LoVo (cell line): Measurements from ENCODE around the gene CUBN.
"Not testable (repeated sequence)": the region's sequence is repeated elsewhere in the genome, so short reads cannot be mapped to it uniquely, and the experiment has no call there.

Source experiments
- DNase-seq: peaks from one replicate; pipeline ENCODE4 v3.0.0-alpha.2; 2016; ENCODE audit warnings: low spot score

The CUBN gene

GRCh38 chr10:17037910-17038309 lies 91.7 kb downstream of the CUBN start:
- DNase-seq = no peak

GRCh38 chr10:17035446-17035845 lies 94.2 kb downstream of the CUBN start:
- no peak for DNase-seq

DNA sequence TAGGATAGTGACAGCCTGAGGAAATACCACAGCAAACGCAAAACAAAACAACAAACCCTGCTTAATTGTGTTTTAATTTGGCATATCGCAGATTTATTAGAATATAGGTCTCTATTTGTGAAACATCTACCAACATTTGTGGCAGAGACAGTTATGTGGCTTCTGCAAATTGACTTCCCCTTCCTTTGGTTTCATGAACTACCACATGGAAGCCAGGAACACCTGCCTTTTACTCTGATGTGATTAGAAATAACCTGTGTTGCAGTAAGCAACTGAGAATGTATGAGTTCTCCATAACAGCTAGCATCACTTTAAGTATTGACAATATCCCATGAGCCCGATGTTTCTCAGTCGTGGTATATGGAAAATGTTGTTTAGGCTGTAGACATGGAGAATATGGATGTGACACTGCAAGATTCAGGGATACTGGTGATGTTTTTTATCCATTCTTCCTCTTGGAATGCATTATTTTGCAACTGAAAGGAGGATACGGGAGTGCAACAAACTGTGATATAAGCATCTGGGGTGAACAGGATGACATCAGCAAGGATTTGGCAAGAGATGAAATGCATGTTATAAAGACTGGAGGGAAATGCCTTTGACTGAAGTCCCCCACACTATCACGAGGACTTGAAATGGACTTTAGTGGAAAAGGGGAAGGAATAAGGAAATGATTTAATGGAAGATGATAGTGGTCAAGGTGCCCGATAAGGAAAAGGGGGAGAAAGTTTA lies 95.9 kb downstream of the CUBN start:
- DNase-seq = no peak

DNA sequence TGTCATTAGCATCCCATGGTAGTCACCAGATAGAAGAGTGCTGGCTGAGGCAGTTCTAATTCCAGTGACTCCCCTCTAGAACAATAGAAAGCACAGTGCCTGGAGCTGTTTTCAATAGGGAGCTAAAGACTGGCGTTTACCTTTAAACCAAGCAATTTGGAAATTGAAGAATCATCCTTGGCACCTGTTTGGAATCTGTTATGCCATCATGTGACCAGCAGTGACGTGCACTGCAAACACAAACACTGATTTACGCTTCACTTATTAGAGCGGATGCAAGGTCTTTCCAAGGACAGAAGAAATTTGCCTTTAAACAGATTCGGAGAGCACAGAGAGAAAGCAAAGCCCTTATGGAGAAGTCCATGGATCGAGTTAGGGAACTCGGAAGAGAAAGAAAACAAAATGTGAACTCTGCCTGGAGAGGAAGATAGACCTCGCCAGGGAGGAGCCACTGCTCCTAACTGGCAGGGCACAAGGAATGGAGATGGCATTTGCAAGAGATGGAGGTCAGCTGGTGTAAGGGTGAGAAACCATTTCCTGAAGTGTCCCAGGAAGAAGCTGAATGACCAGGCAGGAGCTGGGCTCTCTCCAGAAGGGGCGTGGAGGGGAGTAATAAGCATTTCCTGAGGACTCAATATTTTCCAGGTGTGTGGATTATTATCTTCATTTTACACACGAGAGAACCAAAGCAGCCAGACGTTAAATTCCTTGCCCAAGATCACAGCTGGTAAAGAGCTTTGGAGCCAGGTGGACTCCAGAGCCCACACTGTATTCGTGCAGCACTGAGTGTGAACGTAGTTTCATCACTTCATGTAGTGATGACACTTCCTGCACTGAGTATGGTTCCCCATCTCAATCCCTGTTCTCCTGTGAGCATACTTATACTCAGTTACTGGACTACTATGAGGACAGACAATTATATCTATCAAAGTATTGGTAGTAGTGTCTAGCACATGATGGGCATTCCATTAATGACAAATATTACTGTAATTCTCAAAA lies 97.7 kb downstream of the CUBN start:
- DNase-seq = no peak

GRCh38 chr10:17029581-17030271 lies 99.9 kb downstream of the CUBN start:
- DNase-seq = peak; percentile 59

- DNase-seq = no peak
These were observed 100.4 kb downstream of the CUBN start for GRCh38 chr10:17029239-17029580.

GRCh38 chr10:17028798-17029197 lies 100.8 kb downstream of the CUBN start:
- no peak for DNase-seq

- no peak for DNase-seq
These were observed 102.7 kb downstream of the CUBN start for GRCh38 chr10:17026686-17027485.

DNA sequence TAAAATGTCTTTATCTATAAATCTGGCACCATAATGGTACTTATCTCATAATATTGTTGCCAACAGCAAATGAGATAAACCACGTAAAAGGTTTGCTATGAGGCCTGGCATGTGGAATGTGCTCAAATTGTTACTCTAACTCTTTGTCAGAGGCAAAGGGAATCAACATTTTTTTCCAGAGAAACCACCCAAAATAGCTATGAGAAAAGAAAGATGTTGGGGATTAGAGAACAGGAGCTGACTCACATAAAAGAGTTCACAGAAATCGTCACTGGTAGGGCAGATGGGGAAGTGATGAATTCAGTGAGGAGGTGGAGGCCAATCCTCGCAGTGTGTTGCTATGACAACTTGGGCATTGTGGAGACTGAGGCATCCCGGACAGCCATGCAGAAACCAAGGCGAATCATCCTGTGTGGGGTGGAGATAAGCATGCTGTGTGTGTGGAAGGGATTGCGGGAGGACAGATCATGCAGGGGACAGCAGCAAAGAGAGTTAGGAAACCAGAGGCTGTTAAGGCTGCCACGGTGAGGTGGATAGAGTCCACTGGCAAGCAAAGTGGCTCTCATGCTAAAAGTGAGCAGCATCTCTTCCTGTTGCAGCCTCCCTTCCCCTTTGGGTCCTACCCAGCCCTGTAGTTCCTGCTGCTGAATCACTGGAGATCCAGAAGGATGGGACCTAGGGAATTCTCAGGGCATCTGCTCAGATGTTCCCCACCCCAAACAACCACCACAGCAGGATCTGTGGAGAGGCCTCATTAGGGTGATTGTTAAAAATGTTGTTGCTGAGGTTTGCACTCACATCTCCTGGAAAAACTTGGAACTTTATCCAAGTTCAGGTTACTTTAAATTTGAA lies 103.9 kb downstream of the CUBN start:
- DNase-seq = no peak

GRCh38 chr10:17024461-17024860 lies 105.2 kb downstream of the CUBN start:
- no peak for DNase-seq

DNA sequence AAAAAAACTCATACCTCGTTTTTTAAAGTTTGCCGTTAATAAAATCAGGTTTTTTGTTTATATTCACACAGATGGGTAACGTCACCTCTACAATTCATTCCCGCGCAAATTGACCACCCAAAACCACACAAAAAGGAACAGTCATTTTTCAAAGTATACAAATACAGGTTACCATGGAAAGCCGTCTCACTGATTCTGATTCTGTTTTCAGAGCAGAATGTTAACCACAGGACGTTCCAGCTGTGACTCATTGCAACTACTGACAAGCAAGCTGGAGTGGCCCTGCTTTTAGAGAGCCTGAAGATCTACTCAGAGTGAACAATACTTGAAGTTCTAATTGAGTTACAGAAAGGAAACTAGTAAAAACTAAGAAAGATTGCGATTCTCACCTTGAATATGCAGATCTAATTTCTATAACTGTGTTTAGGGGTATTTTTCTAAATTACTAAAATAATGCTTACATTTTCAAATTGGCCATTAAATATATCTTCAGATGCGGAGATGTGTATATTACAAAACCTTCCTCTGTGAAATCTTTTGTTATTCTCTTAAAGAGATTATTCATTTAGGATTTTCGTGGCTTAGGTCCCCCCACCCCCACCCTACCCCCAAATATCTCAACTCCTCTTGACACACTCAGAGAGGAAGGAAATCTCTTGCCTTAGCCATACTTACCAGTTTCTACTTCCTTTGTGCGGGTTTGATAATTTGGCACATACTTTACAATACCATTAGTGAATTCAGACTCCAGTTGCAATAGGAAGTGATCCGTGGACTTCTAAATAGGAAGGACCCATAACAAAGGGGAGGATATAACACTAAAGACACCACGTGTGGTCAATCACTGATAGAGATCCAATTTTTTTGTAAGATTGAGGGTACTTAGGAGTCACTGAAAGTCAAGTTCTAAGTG lies 106.0 kb downstream of the CUBN start:
- DNase-seq = peak; percentile 32

- DNase-seq = no peak
These were observed 106.7 kb downstream of the CUBN start for GRCh38 chr10:17022896-17023295.

DNA sequence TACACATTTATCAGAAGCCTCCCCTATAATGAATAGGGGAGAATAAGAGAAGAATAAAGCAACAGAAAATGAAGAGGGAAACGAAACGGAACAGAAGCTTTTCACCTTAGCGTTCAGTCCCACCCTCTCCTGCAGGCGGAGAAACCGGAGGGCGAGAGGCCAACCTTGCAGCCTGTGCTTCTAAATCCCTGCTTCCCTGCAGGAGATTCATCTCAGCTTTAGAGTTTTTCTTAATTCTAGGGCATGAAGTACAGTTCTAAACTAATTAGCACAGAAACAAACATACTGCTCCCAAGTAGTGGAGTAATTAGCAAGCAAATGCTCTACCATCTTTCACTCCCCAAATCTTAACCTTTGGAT lies 107.2 kb downstream of the CUBN start:
- no peak for DNase-seq

- DNase-seq = no peak
These were observed 107.8 kb downstream of the CUBN start for GRCh38 chr10:17021656-17022465.

GRCh38 chr10:17019696-17020095 lies 109.9 kb downstream of the CUBN start:
- no peak for DNase-seq

DNA sequence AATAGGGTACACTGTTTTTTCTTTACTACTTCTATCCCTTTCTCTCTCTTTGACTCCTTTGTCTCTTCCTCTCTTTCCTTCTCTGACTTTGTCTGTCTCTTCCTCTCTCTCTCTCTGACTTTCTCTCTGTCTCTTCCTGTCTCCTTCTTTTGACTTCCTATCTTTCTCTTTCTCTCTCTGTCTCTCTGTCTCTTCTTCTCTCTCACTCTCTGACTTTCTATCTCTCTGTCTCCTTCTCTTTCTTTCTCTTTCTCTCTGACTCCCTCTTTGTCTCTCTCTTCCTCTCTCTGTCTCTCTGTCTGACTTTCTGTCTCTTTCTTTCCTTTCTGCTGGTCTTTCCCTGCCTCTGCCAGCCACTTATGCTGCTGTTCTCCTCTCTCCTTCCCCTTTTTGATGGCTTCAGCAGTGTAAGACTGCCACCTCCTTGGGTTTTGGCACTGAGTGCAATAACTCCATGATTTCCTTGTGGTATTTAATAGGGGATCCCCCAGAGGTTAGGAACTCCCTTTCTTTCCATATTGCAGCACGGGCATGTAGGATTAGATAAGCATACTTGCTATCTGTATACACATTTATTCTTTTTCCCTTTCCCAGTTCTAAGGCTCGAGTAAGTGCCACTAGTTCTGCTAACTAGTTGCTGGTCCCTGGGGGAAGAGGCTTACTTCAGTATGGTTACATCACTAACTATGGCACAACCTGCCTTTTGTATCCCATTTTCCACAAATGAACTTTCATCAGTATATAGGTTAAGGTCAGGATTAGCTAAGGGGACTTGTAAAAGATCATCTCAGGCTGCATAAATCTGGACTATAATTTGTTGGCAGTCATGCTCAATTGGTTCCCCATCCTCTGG lies 116.3 kb downstream of the CUBN start:
- not testable (repeated sequence) for DNase-seq

GRCh38 chr10:17012731-17013130 lies 116.9 kb downstream of the CUBN start:
- not testable (repeated sequence) for DNase-seq
